HG03432 (cell line): Measurements from ENCODE around the gene INS.
"Not testable (repeated sequence)": the region's sequence is repeated elsewhere in the genome, so short reads cannot be mapped to it uniquely, and the experiment has no call there.

Experiments used
- ATAC-seq: cut with Tn5 transposase; IDR thresholded peaks from one replicate; pipeline ENCODE4 v1.9.1; 2021; ENCODE audit warnings: mild to moderate bottlenecking, moderate library complexity; ENCODE audit not compliant: unreplicated experiment

Gene INS

DNA sequence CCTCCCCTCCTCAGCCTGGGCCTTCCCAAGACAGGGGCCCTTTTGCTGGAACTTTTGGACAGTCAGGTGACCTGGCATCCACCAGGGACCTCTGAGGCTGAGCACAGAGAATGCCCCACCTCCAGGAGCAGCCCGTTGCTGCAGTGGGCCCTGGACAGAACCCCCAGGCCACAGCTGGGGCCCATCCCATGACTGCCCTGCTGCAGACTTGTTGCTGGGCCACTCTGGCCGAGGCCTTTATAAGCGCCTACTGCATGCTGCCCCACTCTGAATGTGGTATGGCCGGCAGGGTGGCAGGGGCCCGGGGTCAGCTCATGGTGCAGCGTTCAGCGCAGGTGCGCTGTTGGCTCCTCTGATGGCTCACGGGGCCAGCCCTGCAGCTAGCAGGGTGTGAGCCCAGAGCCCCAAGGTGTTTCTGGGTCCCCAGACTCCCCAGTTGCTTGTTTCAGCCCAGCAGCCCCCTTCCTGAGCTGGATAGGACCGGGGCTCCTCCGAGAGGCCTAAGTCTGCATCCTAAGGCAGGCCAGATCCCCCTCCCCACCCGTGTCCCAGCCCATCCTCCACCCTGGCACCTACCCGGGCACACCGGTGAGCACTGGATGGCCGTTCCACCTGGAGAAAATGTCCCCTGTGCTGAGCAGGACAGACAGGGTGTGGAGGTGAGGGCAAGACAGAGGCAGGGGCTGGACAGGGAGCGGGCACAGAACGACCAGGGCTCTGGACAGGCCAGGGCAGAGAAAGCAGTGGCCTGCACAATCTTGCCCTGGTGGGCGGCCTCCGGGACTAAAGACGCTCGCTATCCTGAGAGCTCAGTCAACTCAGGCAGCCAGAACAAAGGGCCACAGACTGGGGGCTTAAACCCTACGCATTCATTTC lies 38.7 kb upstream of the INS start:
- no peak for ATAC-seq

- ATAC-seq = no peak
These were observed 37.8 kb upstream of the INS start for GRCh38 chr11:2198621-2199365.

- ATAC-seq = no peak
These were observed 36.9 kb upstream of the INS start for GRCh38 chr11:2197771-2198520.

DNA sequence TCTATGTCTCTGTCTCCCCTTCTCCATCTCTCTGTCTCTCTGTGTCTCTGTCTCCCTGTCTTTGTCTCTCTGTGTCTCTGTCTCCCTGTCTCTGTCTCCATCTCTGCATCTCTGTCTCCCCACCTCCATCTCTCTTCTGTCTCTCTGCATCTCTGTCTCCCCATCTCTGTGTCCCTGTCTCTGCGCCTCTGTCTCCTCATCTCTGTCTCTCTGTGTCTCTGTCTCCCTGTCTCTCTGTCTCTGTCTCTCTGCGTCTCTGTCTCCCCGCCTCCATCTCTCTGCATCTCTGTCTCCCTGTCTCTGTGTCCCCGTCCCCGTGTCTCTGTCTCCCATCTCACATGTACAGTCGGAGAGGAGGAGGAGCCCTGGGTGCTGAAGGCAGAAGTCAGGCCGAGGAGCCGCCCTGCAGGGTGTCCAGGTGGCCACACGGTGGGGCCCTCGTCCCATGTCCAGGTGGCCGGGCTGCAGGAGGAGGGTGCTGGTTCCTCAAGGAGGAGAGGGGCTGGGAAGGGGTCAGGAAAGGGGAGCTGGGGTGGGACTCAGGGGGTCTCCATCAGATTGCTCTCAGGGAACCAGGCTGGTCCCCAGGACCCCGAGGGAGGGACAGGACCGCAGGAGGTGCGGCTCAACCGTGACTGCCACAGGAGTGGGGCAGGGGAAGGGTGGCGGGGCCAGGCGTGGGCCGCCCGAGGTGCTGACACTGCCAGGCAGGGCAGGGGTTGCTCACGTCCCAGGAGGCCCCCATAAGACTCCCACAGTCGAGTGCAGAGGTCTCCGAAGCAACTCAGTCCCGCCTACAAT lies 36.2 kb upstream of the INS start:
- ATAC-seq = no peak

GRCh38 chr11:2195756-2196088 lies 34.7 kb upstream of the INS start:
- no peak for ATAC-seq

- no peak for ATAC-seq
These were observed 34.1 kb upstream of the INS start for GRCh38 chr11:2194877-2195755.

DNA sequence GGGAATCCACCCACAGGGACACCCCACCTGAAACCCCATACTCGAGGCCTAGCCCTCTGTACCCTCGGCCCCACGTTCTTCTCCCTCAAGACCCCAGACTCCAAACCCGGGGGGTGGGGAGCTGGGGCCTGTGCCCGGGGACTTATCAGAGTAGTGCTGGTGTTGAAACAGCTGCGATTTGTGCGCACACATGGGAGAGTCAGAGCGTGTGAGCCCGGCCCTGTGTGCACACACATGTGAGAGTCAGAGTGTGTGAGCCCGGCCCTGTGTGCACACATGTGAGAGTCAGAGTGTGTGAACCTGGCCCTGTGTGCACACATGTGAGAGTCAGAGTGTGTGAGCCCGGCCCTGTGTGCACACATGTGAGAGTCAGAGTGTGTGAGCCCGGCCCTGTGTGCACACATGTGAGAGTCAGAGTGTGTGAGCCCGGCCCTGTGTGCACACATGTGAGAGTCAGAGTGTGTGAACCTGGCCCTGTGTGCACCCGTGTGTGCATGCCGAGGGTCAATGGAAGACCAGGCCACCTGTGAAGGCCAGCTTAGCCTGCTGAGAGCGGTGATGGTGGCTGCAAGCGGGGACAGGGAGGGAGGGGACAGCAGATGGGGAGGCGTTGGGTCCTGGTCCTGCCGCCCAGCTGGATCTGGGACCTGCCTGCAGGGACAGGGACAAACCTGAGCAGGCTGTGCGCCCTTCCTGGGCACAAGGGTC lies 33.0 kb upstream of the INS start:
- not testable (repeated sequence) for ATAC-seq

- ATAC-seq = no peak
These were observed 32.3 kb upstream of the INS start for GRCh38 chr11:2193099-2193887.

DNA sequence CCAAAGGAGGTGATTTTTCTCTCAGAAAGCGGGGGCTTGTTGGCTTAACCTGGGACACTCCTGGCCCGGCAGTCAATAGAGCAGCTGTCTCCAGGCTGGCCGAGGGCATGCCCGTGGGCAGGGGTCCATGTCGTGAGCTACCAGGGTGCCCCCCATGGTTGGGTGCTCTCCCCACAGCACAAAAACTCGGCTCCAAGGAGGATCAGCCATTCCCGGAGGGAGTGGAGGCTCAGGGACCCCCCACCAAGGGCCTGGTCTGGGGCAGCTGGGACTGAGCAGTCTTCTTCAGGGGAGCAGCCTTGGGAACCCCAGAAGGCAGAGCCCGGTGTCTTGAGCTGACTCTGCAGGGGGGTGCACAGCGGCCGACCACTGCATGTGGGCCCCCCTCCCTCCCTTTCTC lies 31.4 kb upstream of the INS start:
- no peak for ATAC-seq

- no peak for ATAC-seq
These were observed 30.9 kb upstream of the INS start for GRCh38 chr11:2191883-2192282.

- ATAC-seq = no peak
These were observed 29.9 kb upstream of the INS start for GRCh38 chr11:2190657-2191471.

DNA sequence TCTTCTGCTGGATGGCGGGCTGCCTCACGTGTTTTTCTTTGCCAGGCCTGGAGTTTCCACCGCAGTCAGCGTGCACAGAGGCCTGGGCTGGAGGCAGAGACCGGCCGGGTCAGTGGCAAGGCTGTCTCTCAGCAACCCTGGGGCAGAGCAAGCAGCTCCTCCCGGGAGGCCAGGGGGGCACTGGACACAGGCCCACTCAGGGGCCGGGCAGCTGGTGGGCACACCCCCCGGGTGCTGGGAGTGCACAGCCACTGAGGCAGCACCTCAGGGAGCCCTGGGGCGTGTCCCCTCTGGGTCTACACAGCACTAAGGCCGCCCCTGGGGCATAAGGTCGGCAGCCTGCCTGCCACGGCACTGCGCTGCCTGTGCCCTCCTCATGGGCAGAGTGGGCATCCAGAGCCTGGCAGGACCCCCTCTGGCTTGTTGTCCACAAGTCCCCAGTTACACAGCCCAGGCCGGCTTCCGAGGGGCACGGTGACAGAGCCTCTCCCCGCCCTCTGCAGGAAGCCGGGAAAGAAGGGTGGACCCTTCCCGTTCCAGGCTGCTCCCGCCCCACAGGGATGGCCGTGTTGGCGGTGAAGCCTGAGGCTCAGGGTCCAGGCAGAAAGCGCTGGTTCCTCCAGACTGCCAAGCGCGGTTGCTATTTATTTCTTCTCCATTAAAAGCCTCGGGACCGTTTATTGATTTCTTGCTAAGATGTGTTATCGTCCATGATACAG lies 29.1 kb upstream of the INS start:
- no peak for ATAC-seq

- ATAC-seq = no peak
These were observed 27.7 kb upstream of the INS start for GRCh38 chr11:2188745-2189144.

DNA sequence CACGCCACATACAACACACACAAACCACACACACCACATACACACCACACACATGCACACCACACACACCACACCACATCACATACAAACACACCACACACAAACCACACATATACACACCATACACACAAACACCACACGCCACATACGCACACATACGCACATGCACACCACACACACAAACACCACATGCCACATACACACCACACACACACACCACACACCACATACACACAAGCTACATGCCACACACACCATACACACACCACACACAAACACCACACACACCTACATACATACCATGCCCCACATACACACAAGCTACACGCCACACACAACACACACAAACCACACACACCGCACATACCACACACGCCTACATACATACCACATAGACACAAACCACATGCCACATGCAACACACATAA lies 26.3 kb upstream of the INS start:
- no peak for ATAC-seq

DNA sequence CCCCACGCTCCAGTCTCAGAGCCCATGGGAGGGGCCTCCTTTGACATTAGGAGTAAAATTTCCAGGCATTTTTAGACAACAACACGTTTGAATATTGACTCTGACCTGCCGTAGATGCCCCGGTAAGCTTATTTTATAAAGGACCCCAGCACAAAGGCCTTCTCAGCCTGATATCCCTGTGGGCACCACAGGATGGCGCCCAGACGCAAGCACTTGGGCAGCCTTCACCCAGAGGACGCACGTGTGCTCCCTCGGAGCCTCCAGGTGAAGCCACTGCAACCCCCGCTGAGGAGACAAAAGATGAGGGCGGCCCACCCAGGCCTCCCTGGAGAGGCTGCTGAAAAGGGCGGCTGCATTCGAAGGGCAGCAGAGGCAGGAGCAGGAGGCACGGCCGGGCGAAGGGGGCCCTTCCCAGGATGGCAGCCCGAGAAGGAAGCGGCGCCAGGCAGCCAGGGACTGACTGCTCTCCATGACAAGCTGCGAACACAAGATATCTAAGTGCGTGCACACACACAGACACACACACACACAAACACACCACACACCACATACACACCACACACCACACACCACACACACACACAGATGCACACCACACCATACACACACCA lies 25.8 kb upstream of the INS start:
- ATAC-seq = no peak

- no peak for ATAC-seq
These were observed 24.5 kb upstream of the INS start for GRCh38 chr11:2185324-2186085.
